H7 (cell line): ENCODE results near the gene PTGIS. TPM values are rescaled to one million over a fixed set of nuclear protein-coding genes. Genes with fewer than 3 reads are reported as not detected.

Experiments used
- DNase-seq: peaks from one replicate; pipeline ENCODE4 v3.0.0; 2012
- H3K27me3 ChIP-seq: 2 replicates; pipeline ENCODE4 v1.6.0; 2011; ENCODE audit warnings: mild to moderate bottlenecking, low read length; ENCODE audit not compliant: control insufficient read depth, insufficient read depth
- H3K36me3 ChIP-seq: replicated peaks from 2 replicates; pipeline ENCODE4 v1.5.1; 2011; ENCODE audit warnings: low read length; ENCODE audit not compliant: control insufficient read depth, insufficient read depth
- H3K4me3 ChIP-seq: 2 replicates; pipeline ENCODE4 v1.5.1; 2011; ENCODE audit warnings: low read depth, mild to moderate bottlenecking, control low read depth, low read length, moderate library complexity; ENCODE audit not compliant: insufficient read depth
- total RNA-seq: library from RNA; depleted of rRNA; stranded (reverse); fragments of >200 nt; shearing (Covaris generic); gene quantifications from 2 replicates; pipeline ENCODE4 v1.2.3, GENCODE V29; 2014

PTGIS gene
- total RNA-seq, 1 experiment from 2014 or later, result 14.3 TPM

GRCh38 chr20:49590163-49591017, 22.5 kb upstream of the PTGIS start:
- H3K36me3 ChIP-seq, result no peaks in the 10 kb centered on the region
- H3K27me3 ChIP-seq, result no peaks in the 10 kb centered on the region
- no peak for DNase-seq
- no peak overlapping the region for H3K4me3 ChIP-seq

GRCh38 chr20:49589747-49590146, 21.8 kb upstream of the PTGIS start:
- no peak for DNase-seq
- no peak overlapping the region for H3K4me3 ChIP-seq
- no peaks in the 10 kb centered on the region for H3K36me3 ChIP-seq
- H3K27me3 ChIP-seq, result no peaks in the 10 kb centered on the region

GRCh38 chr20:49587111-49587570, 19.2 kb upstream of the PTGIS start:
- DNase-seq, result no peak
- H3K36me3 ChIP-seq, result no peaks in the 10 kb centered on the region
- H3K4me3 ChIP-seq, result no peak overlapping the region
- H3K27me3 ChIP-seq, result no peaks in the 10 kb centered on the region

- Histone ChIP-seq H3K4me3 (no peak overlapping the region), H3K36me3 (no peaks in the 10 kb centered on the region), H3K27me3 (no peaks in the 10 kb centered on the region)
- DNase-seq, result no peak
Observed at GRCh38 chr20:49585585-49586245, 17.8 kb upstream of the PTGIS start.

GRCh38 chr20:49584418-49585382, 16.8 kb upstream of the PTGIS start:
- no peaks in the 10 kb centered on the region for H3K27me3 ChIP-seq
- DNase-seq, result no peak
- no peaks in the 10 kb centered on the region for H3K36me3 ChIP-seq
- H3K4me3 ChIP-seq, result no peak overlapping the region

- Histone ChIP-seq H3K36me3 (no peaks in the 10 kb centered on the region), H3K4me3 (no peak overlapping the region), H3K27me3 (no peaks in the 10 kb centered on the region)
- DNase-seq, result no peak
Observed at GRCh38 chr20:49583669-49584417, 15.9 kb upstream of the PTGIS start.

GRCh38 chr20:49583343-49583668, 15.4 kb upstream of the PTGIS start:
- H3K27me3 ChIP-seq, result no peaks in the 10 kb centered on the region
- DNase-seq, result no peak
- H3K4me3 ChIP-seq, result no peak overlapping the region
- H3K36me3 ChIP-seq, result no peaks in the 10 kb centered on the region

- DNase-seq, result no peak
- Histone ChIP-seq H3K4me3 (no peak overlapping the region), H3K27me3 (no peaks in the 10 kb centered on the region), H3K36me3 (no peaks in the 10 kb centered on the region)
Observed at GRCh38 chr20:49582413-49583334, 14.7 kb upstream of the PTGIS start.

GRCh38 chr20:49581482-49581881, 13.5 kb upstream of the PTGIS start:
- no peak overlapping the region for H3K4me3 ChIP-seq
- no peak for DNase-seq
- no peaks in the 10 kb centered on the region for H3K27me3 ChIP-seq
- H3K36me3 ChIP-seq, result no peaks in the 10 kb centered on the region

- DNase-seq, result no peak
- Histone ChIP-seq H3K27me3 (no peaks in the 10 kb centered on the region), H3K36me3 (no peaks in the 10 kb centered on the region), H3K4me3 (no peak overlapping the region)
Observed at GRCh38 chr20:49580813-49581174, 12.9 kb upstream of the PTGIS start.

- Histone ChIP-seq H3K36me3 (no peaks in the 10 kb centered on the region), H3K4me3 (no peak overlapping the region), H3K27me3 (no peaks in the 10 kb centered on the region)
- DNase-seq, result no peak
Observed at GRCh38 chr20:49579874-49580812, 12.2 kb upstream of the PTGIS start.

GRCh38 chr20:49579195-49579594, 11.3 kb upstream of the PTGIS start:
- no peaks in the 10 kb centered on the region; the same call in 1 of the 2 replicates for H3K27me3 ChIP-seq
- no peak for DNase-seq
- H3K4me3 ChIP-seq, result no peak overlapping the region
- no peaks in the 10 kb centered on the region for H3K36me3 ChIP-seq
